Activated CD8-positive, alpha-beta T cell treated with anti-CD3 and anti-CD28 coated beads, Interleukin-2, amount 10 ng/mL, durations not matched to agents 7 days and 5 days (primary cell): ENCODE results near the gene MYOZ3. TPM values are rescaled to one million over a fixed set of nuclear protein-coding genes. Genes with fewer than 3 reads are reported as not detected.
A peak's percentile ranks its signal among the peaks of the same experiment; 100 is the strongest.

ENCODE experiments used
- ATAC-seq: fragments of 150-1000 bp; cut with Tn5 transposase; one replicate; pipeline ENCODE4 v1.10.0; 2021; ENCODE audit warnings: moderate library complexity
- CTCF ChIA-PET: fragments of 350-600 bp; sonication (Branson Sonifier 250); formaldehyde crosslinking; loops from one replicate; lab custom pipeline; 2021; ENCODE audit warnings: antibody characterized with exemption; lab: Charles Lee
- POLR2A ChIA-PET: fragments of 350-600 bp; sonication (Branson Sonifier 250); formaldehyde crosslinking; loops from one replicate; lab custom pipeline; 2021; ENCODE audit warnings: antibody characterized with exemption; lab: Charles Lee
- DNase-seq: peaks from one replicate; pipeline ENCODE4 v3.0.0-alpha.2; 2020
- H3K27ac Mint-ChIP-seq: one replicate; pipeline ENCODE4 v1.8.0; 2021; ENCODE audit warnings: mild to moderate bottlenecking, mixed read lengths
- H3K27me3 Mint-ChIP-seq: one replicate; pipeline ENCODE4 v1.8.0; 2021; ENCODE audit warnings: low read depth, mixed read lengths
- H3K36me3 Mint-ChIP-seq: one replicate; pipeline ENCODE4 v1.8.0; 2021; ENCODE audit warnings: low read depth, mixed read lengths
- H3K4me1 Mint-ChIP-seq: one replicate; pipeline ENCODE4 v1.8.0; 2021; ENCODE audit warnings: low read depth, mixed read lengths
- H3K4me3 Mint-ChIP-seq: one replicate; pipeline ENCODE4 v1.8.0; 2021; ENCODE audit warnings: mild to moderate bottlenecking, mixed read lengths
- H3K9me3 Mint-ChIP-seq: one replicate; pipeline ENCODE4 v1.8.0; 2022; ENCODE audit warnings: mixed read lengths; ENCODE audit not compliant: insufficient read depth
- total RNA-seq, 2 experiments: library from RNA; stranded (reverse); gene quantifications; one replicate each; pipeline ENCODE4 v1.2.3, GENCODE V29; 2021

Gene MYOZ3
- total RNA-seq, 2 experiments from 2014 or later, result not detected

GRCh38 chr5:150658699-150659265 is 2.3 kb upstream of the MYOZ3 start:
- no peak for DNase-seq
- Mint-ChIP-seq H3K27ac (no peak overlapping the region), H3K4me3 (no peak overlapping the region), H3K27me3 (peaks cover 9% of the 10 kb centered on the region), H3K9me3 (no peaks in the 10 kb centered on the region), H3K36me3 (no peaks in the 10 kb centered on the region), H3K4me1 (peaks cover 11% of the 10 kb centered on the region)
- ChIA-PET CTCF (interaction anchor here (1.4 to 3.1 kb wide), 2 partner anchors 98 to 200 kb away, joined by 5 to 25 read pairs; no protein-coding TSS in a partner anchor), POLR2A (interaction anchor here (3.1 kb wide), 1 partner anchor 42 kb away, joined by 10 read pairs; the partner anchor contains the start of gene RBM22)
- no peak for ATAC-seq

GRCh38 chr5:150659360-150660107 is 1.5 kb upstream of the MYOZ3 start:
- ChIA-PET CTCF (no interaction called here), POLR2A (interaction anchor here (1.0 to 3.1 kb wide), 2 partner anchors 41 to 543 kb away, joined by 3 to 10 read pairs; partner anchors contain the start of gene RBM22)
- H3K4me3 Mint-ChIP-seq, result no peak overlapping the region
- no peak for DNase-seq
- H3K27me3 Mint-ChIP-seq, result peaks cover 11% of the 10 kb centered on the region
- no peaks in the 10 kb centered on the region for H3K36me3 Mint-ChIP-seq
- no peak overlapping the region for H3K27ac Mint-ChIP-seq
- no peaks in the 10 kb centered on the region for H3K9me3 Mint-ChIP-seq
- peaks cover 11% of the 10 kb centered on the region for H3K4me1 Mint-ChIP-seq
- no peak for ATAC-seq

GRCh38 chr5:150660108-150660831 is 781 bp upstream of the MYOZ3 start:
- ChIA-PET POLR2A (interaction anchor here (1.0 to 3.1 kb wide), 2 partner anchors 40 to 542 kb away, joined by 3 to 10 read pairs; partner anchors contain the start of gene RBM22), CTCF (no interaction called here)
- ATAC-seq (no peak), DNase-seq (no peak)
- H3K4me1 Mint-ChIP-seq, result peaks cover 11% of the 10 kb centered on the region
- no peaks in the 10 kb centered on the region for H3K36me3 Mint-ChIP-seq
- no peaks in the 10 kb centered on the region for H3K9me3 Mint-ChIP-seq
- H3K27me3 Mint-ChIP-seq, result peaks cover 14% of the 10 kb centered on the region
- H3K27ac Mint-ChIP-seq, result no peak overlapping the region
- H3K4me3 Mint-ChIP-seq, result no peak overlapping the region

- no peak overlapping the region for H3K4me3 Mint-ChIP-seq
- CTCF ChIA-PET, result no interaction called here
- no peaks in the 10 kb centered on the region for H3K36me3 Mint-ChIP-seq
- H3K9me3 Mint-ChIP-seq, result no peaks in the 10 kb centered on the region
- peaks cover 14% of the 10 kb centered on the region for H3K27me3 Mint-ChIP-seq
- H3K27ac Mint-ChIP-seq, result no peak overlapping the region
- DNase-seq (no peak), ATAC-seq (no peak)
- peaks cover 7% of the 10 kb centered on the region for H3K4me1 Mint-ChIP-seq
- POLR2A ChIA-PET, result interaction anchor here (1.1 kb wide), 1 partner anchor 212 kb away, joined by 3 read pairs; no protein-coding TSS in a partner anchor
These were observed 958 bp downstream of the MYOZ3 start for GRCh38 chr5:150661821-150662596.

GRCh38 chr5:150662731-150663516 is 1.9 kb downstream of the MYOZ3 start:
- H3K27me3 Mint-ChIP-seq, result peaks cover 14% of the 10 kb centered on the region
- no peak overlapping the region for H3K27ac Mint-ChIP-seq
- no peaks in the 10 kb centered on the region for H3K9me3 Mint-ChIP-seq
- H3K4me3 Mint-ChIP-seq, result no peak overlapping the region
- POLR2A ChIA-PET, result interaction anchor here (1.1 kb wide), 1 partner anchor 213 kb away, joined by 3 read pairs; no protein-coding TSS in a partner anchor
- CTCF ChIA-PET, result no interaction called here
- H3K36me3 Mint-ChIP-seq, result no peaks in the 10 kb centered on the region
- DNase-seq (no peak), ATAC-seq (peak; percentile 33)
- no peaks in the 10 kb centered on the region for H3K4me1 Mint-ChIP-seq

GRCh38 chr5:150663936-150664335 is 2.9 kb downstream of the MYOZ3 start:
- DNase-seq (no peak), ATAC-seq (no peak)
- CTCF ChIA-PET, result interaction anchor here (0.9 kb wide), 1 partner anchor 8 kb away, joined by 3 read pairs; no protein-coding TSS in a partner anchor
- POLR2A ChIA-PET, result interaction anchor here (0.6 kb wide), 1 partner anchor 186 kb away, joined by 7 read pairs; no protein-coding TSS in a partner anchor
- Mint-ChIP-seq H3K9me3 (no peaks in the 10 kb centered on the region), H3K4me1 (no peaks in the 10 kb centered on the region), H3K27me3 (peaks cover 14% of the 10 kb centered on the region), H3K4me3 (no peak overlapping the region), H3K27ac (no peak overlapping the region), H3K36me3 (no peaks in the 10 kb centered on the region)

- ATAC-seq, result no peak
- POLR2A ChIA-PET, result interaction anchor here (0.7 kb wide), 1 partner anchor 65 kb away, joined by 6 read pairs; no protein-coding TSS in a partner anchor
- CTCF ChIA-PET, result interaction anchor here (0.9 kb wide), 1 partner anchor 9 kb away, joined by 3 read pairs; no protein-coding TSS in a partner anchor
These were observed 4.0 kb downstream of the MYOZ3 start for GRCh38 chr5:150665044-150665443.

GRCh38 chr5:150670275-150670947 is 9.4 kb downstream of the MYOZ3 start:
- H3K9me3 Mint-ChIP-seq, result no peaks in the 10 kb centered on the region
- H3K36me3 Mint-ChIP-seq, result no peaks in the 10 kb centered on the region
- peaks cover 25% of the 10 kb centered on the region for H3K27me3 Mint-ChIP-seq
- no peak overlapping the region for H3K27ac Mint-ChIP-seq
- peaks cover 8% of the 10 kb centered on the region for H3K4me1 Mint-ChIP-seq
- H3K4me3 Mint-ChIP-seq, result no peak overlapping the region
- POLR2A ChIA-PET, result interaction anchor here (0.9 kb wide), 1 partner anchor 31 kb away, joined by 3 read pairs; the partner anchor contains the start of gene RBM22
- DNase-seq (no peak), ATAC-seq (no peak)
- CTCF ChIA-PET, result interaction anchor here (1.2 kb wide), 1 partner anchor 176 kb away, joined by 3 read pairs; the partner anchor contains the start of gene IRGM

More at GRCh38 chr5:150665044-150665443, 4.0 kb downstream of the MYOZ3 start:
- Mint-ChIP-seq H3K27me3 (peaks cover 18% of the 10 kb centered on the region), H3K4me3 (no peak overlapping the region), H3K4me1 (no peaks in the 10 kb centered on the region), H3K27ac (no peak overlapping the region), H3K36me3 (no peaks in the 10 kb centered on the region), H3K9me3 (no peaks in the 10 kb centered on the region)
- DNase-seq, result no peak

GRCh38 chr5:150670948-150671310 is 9.9 kb downstream of the MYOZ3 start:
- POLR2A ChIA-PET, result interaction anchor here (0.9 kb wide), 1 partner anchor 30 kb away, joined by 3 read pairs; the partner anchor contains the start of gene RBM22
- H3K36me3 Mint-ChIP-seq, result no peaks in the 10 kb centered on the region
- H3K4me3 Mint-ChIP-seq, result no peak overlapping the region
- CTCF ChIA-PET, result interaction anchor here (1.2 kb wide), 1 partner anchor 176 kb away, joined by 3 read pairs; the partner anchor contains the start of gene IRGM
- no peak overlapping the region for H3K27ac Mint-ChIP-seq
- peaks cover 8% of the 10 kb centered on the region for H3K4me1 Mint-ChIP-seq
- no peak for DNase-seq
- no peaks in the 10 kb centered on the region for H3K9me3 Mint-ChIP-seq
- H3K27me3 Mint-ChIP-seq, result peaks cover 25% of the 10 kb centered on the region
- no peak for ATAC-seq
